Stimulated activated CD4-positive, alpha-beta T cell treated with anti-CD3 and anti-CD28 coated beads, Interleukin-15, amount 100 ng/mL, for 1 hour (primary cell): ENCODE results near the gene FAM228B.
"Not testable (repeated sequence)": the region's sequence is repeated elsewhere in the genome, so short reads cannot be mapped to it uniquely, and the experiment has no call there.

Experiments used
- DNase-seq, 2 donors: peaks; one replicate each; pipeline ENCODE4 v3.0.0-alpha.2; 2020; ENCODE audit warnings: low read depth in 1 of 2, low spot score in 1 of 2

Gene FAM228B

GRCh38 chr2:24101992-24102391, 21.3 kb upstream of the FAM228B start:
- DNase-seq: no peak

DNA sequence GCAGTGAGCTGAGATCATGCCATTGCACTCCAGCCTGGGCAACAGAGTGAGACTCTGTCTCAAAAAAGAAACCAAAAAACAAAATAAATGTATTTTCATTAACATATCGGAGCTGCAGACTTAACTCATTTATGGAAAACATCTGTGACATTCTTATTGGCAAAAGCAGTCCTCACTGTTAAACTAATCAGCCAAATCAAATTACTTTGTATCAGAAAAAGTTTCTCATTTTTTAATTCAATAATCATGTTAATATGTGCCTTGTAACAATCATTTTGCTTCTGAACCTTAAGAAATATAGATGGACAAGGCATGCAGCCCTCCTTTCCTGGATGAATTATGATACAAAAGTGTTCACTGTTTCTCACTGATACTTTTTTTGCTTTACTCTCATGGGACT, 20.6 kb upstream of the FAM228B start:
- DNase-seq: no peak

GRCh38 chr2:24104110-24104650, 19.1 kb upstream of the FAM228B start:
- DNase-seq: no peak

DNA sequence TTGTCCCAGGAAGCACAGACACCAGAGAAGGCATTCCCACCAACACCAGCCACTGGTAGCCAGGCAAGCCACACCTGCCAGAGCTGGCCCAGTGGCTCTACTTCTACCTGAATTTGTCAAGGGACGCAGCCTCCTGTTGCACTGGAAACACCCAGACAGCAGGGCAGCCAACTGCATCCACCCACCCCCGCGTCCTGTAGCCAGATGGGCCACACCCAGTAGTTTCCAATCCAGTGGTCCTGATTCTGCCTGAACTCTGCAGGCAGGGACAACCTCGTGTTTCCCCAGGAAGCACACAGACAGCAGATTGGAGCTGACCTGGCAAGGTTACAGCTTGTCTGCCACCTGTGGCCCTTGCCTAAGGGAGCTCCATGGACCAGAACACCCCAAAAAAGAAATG, 18.4 kb upstream of the FAM228B start:
- DNase-seq: no peak

DNA sequence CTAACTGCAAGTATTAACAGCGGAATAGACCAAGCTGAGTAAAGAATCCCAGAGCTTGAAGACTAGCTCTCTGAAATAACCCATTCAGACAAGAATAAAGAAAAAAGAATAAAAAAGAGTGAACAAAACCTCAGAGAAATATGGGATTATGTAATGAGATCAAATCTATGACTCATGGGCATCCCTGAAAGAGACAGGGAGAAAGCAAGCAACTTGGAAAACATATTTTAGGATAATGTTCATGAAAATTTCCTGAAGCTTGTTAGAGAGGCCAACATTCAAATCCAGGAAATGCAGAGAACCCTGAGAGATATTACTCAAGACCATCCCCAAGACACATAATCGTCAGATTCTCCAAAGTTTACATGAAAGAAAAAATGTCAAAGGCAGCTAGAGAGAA, 17.5 kb upstream of the FAM228B start:
- no peak for DNase-seq

DNA sequence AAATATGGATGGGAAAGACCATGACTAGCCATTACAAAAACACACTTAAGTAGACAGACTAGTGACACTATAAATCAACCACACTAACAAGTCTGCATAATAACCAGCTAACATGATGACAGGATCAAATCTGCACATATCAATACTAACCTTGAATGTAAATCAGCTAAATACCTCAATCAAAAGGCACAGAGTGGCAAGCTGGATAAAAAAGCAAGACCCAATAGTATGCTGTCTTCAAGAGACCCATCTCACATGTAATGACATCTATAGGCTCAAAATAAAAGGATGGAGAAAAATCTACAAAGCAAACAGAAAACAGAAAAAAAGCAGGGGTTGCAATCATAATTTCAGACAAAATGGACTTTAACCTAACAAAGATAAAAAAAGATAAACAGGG, 16.5 kb upstream of the FAM228B start:
- DNase-seq: no peak

GRCh38 chr2:24107336-24107735, 15.9 kb upstream of the FAM228B start:
- DNase-seq: no peak

GRCh38 chr2:24109431-24109830, 13.8 kb upstream of the FAM228B start:
- not testable (repeated sequence) for DNase-seq

GRCh38 chr2:24110660-24111303, 12.5 kb upstream of the FAM228B start:
- DNase-seq: no peak

GRCh38 chr2:24111407-24111901, 11.8 kb upstream of the FAM228B start:
- no peak for DNase-seq

DNA sequence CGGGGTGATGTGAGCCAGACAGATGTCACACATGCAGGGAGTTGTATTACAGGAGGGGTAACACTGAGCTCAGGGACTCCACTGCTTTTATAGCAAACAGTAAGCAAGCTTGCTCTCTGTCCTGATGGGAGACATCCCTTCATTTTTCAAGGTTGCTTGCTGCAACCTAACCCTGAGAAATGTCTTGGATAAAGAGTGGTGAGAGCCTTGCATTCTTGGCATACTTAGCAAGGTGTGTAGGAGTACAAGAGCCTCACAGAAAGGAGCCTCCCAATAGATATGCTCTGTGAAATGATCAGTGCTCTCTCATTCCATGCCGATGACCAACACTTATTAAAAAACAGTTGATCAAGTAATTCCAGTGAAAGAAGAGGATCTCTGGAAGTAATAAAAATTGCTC, 8.2 kb upstream of the FAM228B start:
- DNase-seq: no peak

DNA sequence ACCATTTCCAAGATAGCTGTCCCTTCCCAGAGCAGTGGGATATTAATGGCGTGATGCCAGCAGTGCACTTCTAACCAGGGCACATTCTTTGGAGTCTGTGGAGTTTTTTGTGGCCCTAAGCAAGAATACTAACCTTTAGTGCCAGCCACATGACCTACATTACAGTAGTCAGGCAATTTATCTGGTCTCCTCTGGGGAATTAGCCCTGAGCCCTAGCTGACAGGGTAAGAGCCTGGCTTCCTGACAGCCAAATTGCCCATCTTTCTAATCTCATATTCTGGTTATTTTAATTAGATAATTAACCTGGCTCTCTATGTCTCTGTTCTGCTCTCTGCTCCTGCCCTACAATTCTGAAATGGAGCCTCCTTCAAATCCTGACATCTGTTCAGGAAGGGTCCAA, 5.4 kb upstream of the FAM228B start:
- no peak for DNase-seq

DNA sequence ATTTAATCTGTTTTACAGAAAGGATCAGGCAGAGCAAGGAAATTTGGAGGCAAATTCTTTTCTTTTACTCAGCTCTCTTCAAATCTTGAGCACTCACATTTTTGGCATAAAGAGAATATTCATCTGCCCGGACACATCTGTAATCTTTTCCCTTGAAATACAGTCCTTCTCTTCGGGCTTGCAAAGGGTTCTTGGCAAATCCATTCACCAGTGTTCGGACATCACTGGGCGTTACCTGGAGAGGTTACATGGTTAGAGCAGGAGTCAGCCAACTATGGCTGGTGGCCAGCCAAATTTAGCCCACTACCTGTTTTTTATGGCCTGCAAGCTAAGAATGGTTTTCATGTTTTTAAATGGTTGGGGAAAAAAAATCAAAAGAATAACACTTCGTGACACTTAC, 2.2 kb upstream of the FAM228B start:
- no peak for DNase-seq

GRCh38 chr2:24121469-24121868, 1.8 kb upstream of the FAM228B start:
- DNase-seq: no peak

- no peak for DNase-seq
Observed at GRCh38 chr2:24122366-24123194, 689 bp upstream of the FAM228B start.

DNA sequence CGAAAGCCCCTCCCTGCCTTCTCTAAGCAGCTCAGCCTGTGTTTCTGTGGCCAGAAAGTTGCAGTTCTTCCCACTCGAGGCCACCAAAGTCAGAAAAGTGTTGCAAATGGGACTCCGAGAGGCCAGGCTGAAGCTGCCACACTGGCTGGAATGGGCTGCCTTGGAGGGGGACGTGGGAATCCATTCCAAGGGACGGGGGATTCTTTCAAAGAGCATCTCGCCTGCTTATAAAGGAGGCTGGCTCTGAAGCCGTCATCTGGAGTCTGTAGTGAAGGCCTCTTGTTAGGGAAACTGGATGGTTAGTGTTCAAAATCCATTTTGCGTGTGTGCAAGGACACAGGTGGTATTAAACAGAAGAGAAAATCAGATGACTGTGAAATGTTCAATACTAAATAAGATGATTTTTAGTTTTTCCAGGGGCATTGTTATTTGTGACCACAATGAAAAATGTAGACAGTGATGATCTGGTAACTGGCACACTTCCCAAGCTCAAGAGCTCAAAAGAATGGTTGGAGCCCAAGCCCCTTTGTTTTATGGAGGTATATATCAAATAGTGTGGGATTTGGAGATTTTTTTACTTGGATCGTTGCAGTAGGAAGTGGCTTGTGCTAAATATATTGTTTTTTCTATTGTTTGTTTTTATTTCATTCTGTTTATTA, 782 bp downstream of the FAM228B start:
- no peak for DNase-seq

DNA sequence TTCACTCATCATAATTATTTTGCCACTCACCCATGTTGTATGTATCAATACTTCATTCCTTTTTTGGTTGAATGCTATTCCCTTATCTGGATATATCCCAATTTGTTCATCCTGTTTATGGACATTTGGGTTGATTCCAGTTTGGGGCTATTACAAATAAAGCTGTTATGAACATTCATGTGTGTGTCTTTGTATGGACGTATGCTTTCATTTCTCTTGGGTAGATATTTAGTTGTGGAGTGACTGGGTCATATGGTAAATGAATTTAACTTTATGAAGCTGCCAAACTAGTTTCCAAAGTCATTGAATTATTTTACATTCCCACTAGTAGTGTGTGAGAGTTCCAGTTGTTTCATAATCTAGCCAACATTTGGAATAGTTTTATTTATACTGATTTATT, 2.7 kb downstream of the FAM228B start:
- no peak for DNase-seq

- DNase-seq: no peak
Observed at GRCh38 chr2:24132543-24132942, 9.3 kb downstream of the FAM228B start.

DNA sequence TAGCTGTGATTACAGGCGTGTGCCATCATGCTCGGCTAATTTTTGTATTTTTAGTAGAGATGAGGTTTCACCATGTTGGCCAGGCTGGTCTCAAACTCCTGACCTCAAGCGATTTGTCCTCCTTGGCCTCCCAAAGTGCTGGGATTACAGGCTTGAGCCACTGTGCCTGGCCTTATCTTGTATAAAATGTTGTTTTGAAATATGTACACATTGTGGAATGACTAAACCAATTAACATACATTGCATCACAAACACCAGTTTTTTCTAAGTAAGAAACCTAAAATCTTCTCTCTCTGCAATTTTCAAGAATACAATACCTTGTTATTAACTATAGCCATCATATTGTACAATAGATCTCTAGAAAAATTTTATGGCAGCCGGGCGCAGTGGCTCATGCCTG, 17.0 kb downstream of the FAM228B start:
- not testable (repeated sequence) for DNase-seq

DNA sequence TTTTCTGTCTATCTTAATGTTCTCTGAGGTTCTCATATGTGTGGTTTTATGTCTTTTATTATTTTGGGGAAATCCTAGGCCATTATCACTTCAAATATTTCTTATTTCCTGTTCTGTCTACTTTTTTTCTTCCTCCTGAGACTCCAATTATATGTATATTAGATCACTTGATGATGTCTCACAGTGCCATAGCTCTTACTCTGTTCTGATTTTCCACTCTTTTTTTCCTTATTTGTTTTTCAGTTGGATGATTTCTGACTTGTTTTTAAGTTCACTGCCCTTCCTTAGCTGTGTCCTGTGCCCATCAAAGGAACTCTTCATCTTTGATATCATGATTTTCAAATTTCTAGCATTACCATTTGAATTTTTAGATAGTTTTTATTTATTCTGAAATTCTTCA, 24.1 kb downstream of the FAM228B start:
- no peak for DNase-seq

DNA sequence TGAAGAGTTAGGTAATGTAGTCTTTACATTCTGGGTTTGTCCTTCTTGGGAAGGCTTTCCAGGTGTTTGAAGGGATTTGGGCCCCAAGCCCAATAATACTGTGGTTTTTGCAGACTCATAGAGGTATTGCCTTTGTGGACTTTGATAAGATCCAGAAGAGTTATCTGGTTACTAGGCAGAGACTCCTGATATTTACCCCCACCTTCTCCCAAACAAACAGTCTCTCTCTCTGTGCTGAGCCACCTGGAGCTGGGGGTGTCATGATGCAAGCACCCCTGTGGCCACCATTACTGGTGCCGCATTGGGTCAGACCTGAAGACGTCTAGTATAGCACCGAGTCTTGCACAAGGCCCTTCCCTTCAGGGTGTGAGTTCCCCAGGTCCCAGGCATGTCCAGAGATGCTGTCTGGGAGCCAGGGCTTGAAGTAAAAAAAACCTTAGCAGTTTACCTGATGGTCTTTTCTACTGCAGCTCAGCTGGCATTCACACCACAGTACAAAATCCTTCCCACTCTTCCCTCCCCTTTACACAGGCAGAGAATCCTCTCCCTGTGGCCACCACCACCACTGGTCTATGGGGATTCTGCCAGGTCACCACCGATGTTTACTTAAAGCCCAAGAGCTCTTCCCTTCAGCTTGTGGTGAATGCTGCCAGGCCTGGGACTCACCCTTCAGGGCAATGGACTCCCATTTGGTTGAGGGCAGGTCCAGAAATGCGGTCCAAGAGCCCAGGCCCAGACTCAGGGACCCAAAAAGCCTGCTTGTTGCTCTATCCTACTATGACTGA, 29.3 kb downstream of the FAM228B start:
- no peak for DNase-seq
